ENCODE measurements around the gene PRKG1. TPM values are rescaled to one million over a fixed set of nuclear protein-coding genes. Genes with fewer than 3 reads are reported as not detected.

Gene PRKG1
- 1.1 and 1.3 TPM in 2 replicates for total RNA-seq (2014; rRNA removed; shearing (Covaris generic))

DNA sequence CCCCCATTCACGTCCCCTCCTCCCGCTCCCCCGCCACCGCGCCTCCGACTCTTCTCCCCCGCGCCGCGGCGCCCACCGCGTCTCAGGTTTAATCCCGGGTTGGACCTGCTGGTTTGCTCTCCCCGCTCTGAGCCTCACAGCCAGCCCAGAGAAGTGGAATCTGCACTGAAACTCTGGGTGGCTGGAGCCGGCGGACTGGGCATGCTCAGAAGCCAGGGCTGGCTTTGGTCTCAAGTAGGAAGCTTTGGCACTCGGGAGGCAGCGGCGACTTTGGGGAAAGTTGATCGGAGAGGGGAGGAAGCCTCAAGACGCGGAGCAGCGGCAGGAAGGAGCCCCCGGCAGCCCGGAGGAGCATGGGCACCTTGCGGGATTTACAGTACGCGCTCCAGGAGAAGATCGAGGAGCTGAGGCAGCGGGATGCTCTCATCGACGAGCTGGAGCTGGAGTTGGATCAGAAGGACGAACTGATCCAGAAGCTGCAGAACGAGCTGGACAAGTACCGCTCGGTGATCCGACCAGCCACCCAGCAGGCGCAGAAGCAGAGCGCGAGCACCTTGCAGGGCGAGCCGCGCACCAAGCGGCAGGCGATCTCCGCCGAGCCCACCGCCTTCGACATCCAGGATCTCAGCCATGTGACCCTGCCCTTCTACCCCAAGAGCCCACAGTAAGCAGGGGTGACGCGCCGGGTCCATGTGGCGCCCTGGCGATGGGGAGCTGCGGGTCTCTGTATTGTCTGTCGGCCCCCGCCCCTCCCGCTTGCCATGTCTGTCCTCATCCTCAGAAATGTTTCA lies at the start of gene PRKG1:
Gene PRKG1 (plus strand): TSS at position 250 of the 791 bp plus-strand sequence.

DNA sequence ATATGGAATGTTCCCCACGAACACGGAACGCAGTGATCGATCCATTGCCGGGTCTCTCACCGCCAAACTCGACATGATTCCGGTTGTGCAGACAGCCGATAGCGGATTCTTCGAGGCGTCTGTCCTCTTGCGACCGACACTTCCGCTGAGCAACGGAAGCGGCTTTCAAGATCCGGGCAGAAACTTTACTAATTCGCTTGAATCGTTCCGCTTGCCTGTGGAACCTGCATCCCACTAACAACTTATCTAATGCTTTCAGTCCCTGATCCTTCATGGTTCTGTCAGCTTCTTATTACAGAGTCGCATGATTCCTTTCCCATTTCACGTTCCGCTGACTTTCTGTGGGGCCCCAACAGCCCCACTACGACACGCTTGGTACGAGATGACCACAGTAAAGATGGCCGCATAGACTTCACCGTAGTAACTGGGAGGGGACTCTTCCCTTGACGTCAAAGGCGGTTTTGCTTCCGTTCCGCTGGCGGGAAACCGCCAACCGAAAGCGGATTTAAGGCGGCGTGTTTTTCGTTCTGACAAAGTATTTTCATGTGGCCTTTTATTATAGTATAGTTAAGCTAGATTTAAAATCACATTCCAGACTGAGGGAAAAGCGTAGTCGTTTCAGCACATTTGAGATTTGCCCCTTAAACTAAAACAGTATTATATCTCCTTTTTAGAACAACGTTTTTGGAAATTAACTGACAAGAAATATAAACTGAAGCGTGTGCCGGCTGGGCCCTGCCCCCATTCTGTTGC lies 625.4 kb downstream of the PRKG1 start, which contains the start of gene CSTF2T:
Gene CSTF2T (minus strand): TSS at position 121 of the 753 bp plus-strand sequence. CDS start 46 bp downstream, at position 75.

DNA sequence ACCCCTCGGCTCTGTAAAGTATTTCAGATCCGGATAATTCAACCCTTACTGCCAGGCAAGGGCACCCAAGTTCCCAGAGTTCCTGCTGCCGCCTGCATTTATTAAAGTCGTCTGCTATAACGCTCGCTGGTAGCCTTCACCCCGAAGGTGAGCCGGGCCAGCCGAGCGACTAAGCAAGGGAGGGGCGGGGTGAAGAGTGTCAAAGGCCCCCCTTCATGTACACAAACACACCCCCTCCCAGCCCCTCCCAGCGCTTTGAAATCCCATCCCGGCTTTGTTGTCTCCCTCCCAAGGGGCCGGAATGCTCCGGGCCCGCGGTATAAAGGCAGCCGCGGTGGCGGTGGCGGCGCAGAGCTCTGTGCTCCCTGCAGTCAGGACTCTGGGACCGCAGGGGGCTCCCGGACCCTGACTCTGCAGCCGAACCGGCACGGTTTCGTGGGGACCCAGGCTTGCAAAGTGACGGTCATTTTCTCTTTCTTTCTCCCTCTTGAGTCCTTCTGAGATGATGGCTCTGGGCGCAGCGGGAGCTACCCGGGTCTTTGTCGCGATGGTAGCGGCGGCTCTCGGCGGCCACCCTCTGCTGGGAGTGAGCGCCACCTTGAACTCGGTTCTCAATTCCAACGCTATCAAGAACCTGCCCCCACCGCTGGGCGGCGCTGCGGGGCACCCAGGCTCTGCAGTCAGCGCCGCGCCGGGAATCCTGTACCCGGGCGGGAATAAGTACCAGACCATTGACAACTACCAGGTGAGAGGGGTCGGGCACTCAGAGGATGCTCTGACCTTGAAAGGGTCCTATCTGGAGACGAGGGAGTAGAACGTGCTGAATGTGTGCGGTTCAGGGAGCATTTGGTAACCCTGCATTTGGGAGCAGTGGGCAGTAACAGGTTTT lies 1239.9 kb downstream of the PRKG1 start, which contains the start of gene DKK1:
Gene DKK1 (plus strand): TSS at position 349 of the 889 bp plus-strand sequence. CDS start 154 bp downstream, at position 503.

Small RNAs within 50 kb of the gene (small RNA-seq; reads per million reads assigned to genes)
- gene MIR605, result not detected

Other genes starting within 250 kb of the PRKG1 start
- 0.11 TPM in 1 of 2 replicates, not detected in the other for gene A1CF, start 188.9 kb upstream of the PRKG1 start, total RNA-seq (2014; rRNA removed; shearing (Covaris generic))